T-cell (primary cell): ENCODE results near the gene KIAA1671. TPM values are rescaled to one million over a fixed set of nuclear protein-coding genes. Genes with fewer than 3 reads are reported as not detected.

Experiments
- ATAC-seq, 4 experiments: fragments of 200-7000 bp in 3 of 4; fragments of 150-1000 bp in 1 of 4; cut with Tn5 transposase; replicated peaks in 1 of 4; 1 replicate in 3 of 4; 2 replicates in 1 of 4; pipeline ENCODE4 v1.10.0; 2021; ENCODE audit warnings: moderate library complexity in 3 of 4, mild to moderate bottlenecking in 2 of 4, moderate number of reproducible peaks in 1 of 4
- CTCF ChIA-PET, 2 donors: fragments of 300-600 bp; sonication (Branson Sonifier 250); formaldehyde crosslinking; loops; one replicate each; lab custom pipeline; 2022; ENCODE audit warnings: antibody characterized with exemption in 2 of 2; lab: Charles Lee
- POLR2A ChIA-PET, 2 donors: fragments of 300-600 bp; sonication (Branson Sonifier 250); formaldehyde crosslinking; loops; one replicate each; lab custom pipeline; 2022; ENCODE audit warnings: antibody characterized with exemption in 2 of 2; lab: Charles Lee
- DNase-seq, 35 experiments: peaks; one replicate each; pipeline versions ENCODE4 v3.0.0 to v3.0.0-alpha.2; 2013 to 2023
- H3K27ac ChIP-seq: one replicate; pipeline ENCODE4 v1.5.1; 2013; ENCODE audit warnings: low read length
- H3K27me3 ChIP-seq, 2 experiments: replicated peaks in 1 of 2; 1 replicate in 1 of 2; 2 replicates in 1 of 2; pipeline versions ENCODE4 v1.6.1 to v1.7.0; 2013; ENCODE audit warnings: low read length in 1 of 2, mixed read lengths in 1 of 2; ENCODE audit not compliant: control insufficient read depth in 2 of 2, insufficient read depth in 2 of 2; ENCODE audit errors: extremely low read depth in 1 of 2
- H3K36me3 ChIP-seq, 2 donors: 1 replicate in 1 of 2; 2 replicates in 1 of 2; pipeline versions ENCODE4 v1.6.1 to v1.7.0; 2013; ENCODE audit warnings: low read length in 1 of 2; ENCODE audit not compliant: control insufficient read depth in 2 of 2, insufficient read depth in 1 of 2; ENCODE audit errors: extremely low read depth in 1 of 2
- H3K4me1 ChIP-seq, 2 experiments: 1 replicate in 1 of 2; 2 replicates in 1 of 2; pipeline versions ENCODE4 v1.6.1 to v1.7.0; 2013; ENCODE audit warnings: low read length in 2 of 2, mixed read lengths in 1 of 2; ENCODE audit not compliant: insufficient read depth in 2 of 2, control insufficient read depth in 1 of 2; ENCODE audit errors: extremely low read depth in 1 of 2
- H3K4me3 ChIP-seq, 2 donors: 1 replicate in 1 of 2; 2 replicates in 1 of 2; pipeline versions ENCODE4 v1.5.1 to v1.7.0; 2013; ENCODE audit warnings: mild to moderate bottlenecking in 2 of 2, low read length in 1 of 2, moderate library complexity in 1 of 2; ENCODE audit not compliant: control insufficient read depth in 1 of 2; ENCODE audit errors: extremely low read depth in 1 of 2
- H3K9me3 ChIP-seq: 2 replicates; pipeline ENCODE4 v1.7.0; 2013
- H3K27ac Mint-ChIP-seq, 2 donors: one replicate each; pipeline ENCODE4 v1.8.0; 2020 to 2021; ENCODE audit warnings: mild to moderate bottlenecking in 2 of 2, mixed read lengths in 2 of 2
- H3K27me3 Mint-ChIP-seq, 2 donors: one replicate each; pipeline ENCODE4 v1.8.0; 2021 to 2022; ENCODE audit warnings: mixed read lengths in 2 of 2
- H3K36me3 Mint-ChIP-seq: one replicate; pipeline ENCODE4 v1.8.0; 2021; ENCODE audit warnings: mixed read lengths
- H3K4me1 Mint-ChIP-seq, 3 donors: one replicate each; pipeline ENCODE4 v1.8.0; 2020 to 2022; ENCODE audit warnings: mixed read lengths in 3 of 3, mild to moderate bottlenecking in 1 of 3
- H3K4me3 Mint-ChIP-seq, 3 donors: one replicate each; pipeline ENCODE4 v1.8.0; 2020 to 2022; ENCODE audit warnings: mild to moderate bottlenecking in 3 of 3, mixed read lengths in 3 of 3, moderate library complexity in 3 of 3
- H3K9me3 Mint-ChIP-seq, 3 donors: one replicate each; pipeline ENCODE4 v1.8.0; 2020 to 2022; ENCODE audit warnings: mixed read lengths in 3 of 3
- WGBS: methylation state at CpG from one replicate; pipeline ENCODE4 v1.1.5; 2013; ENCODE audit warnings: missing lambda C conversion rate; ENCODE audit not compliant: insufficient coverage; 5-methylcytosine and 5-hydroxymethylcytosine counted together
- total RNA-seq, 35 experiments: library from RNA in 6 of 35; stranded (reverse) in 6 of 35; fragments of 120-200 nt in 1 of 35; gene quantifications; one replicate each; pipeline versions ENCODE4 v1.2.1 to v1.2.4 and lab custom pipeline; 2013 to 2026

The KIAA1671 gene
- total RNA-seq, 5 donors from 2014 or later (not counting 1 experiment from before 2014, with no cell fraction given) = 5.1 to 20.3 (median 9.0) TPM

- Histone ChIP-seq H3K9me3 (no peaks in the 10 kb centered on the region), H3K27ac (no peak overlapping the region), H3K27me3 (no peaks in the 10 kb centered on the region), H3K4me1 (no peaks in the 10 kb centered on the region), H3K36me3 (peaks cover 11 to 22% of the 10 kb centered on the region in 2 donors), H3K4me3 (no peak overlapping the region)
- H3K4me3 Mint-ChIP-seq = no peak overlapping the region
- ChIA-PET POLR2A (no interaction called here), CTCF (interaction anchor here in 1 of 2 donors (0.6 kb wide), 1 partner anchor 27 kb away, joined by 4 read pairs; no protein-coding TSS in a partner anchor)
- H3K36me3 Mint-ChIP-seq = peaks cover 35% of the 10 kb centered on the region
- DNase-seq (no peak), ATAC-seq (no peak)
- 93% methylated on average over 5 of the region's 5 CpGs for WGBS
- no peaks in the 10 kb centered on the region for H3K4me1 Mint-ChIP-seq
- H3K27ac Mint-ChIP-seq = no peak overlapping the region
- H3K27me3 Mint-ChIP-seq = no peaks in the 10 kb centered on the region
- H3K9me3 Mint-ChIP-seq = no peaks in the 10 kb centered on the region
These were observed 243.8 kb downstream of the KIAA1671 start for GRCh38 chr22:25196326-25196725.

- H3K4me1 ChIP-seq = no peaks in the 10 kb centered on the region
- peaks cover 32% of the 10 kb centered on the region for H3K36me3 Mint-ChIP-seq
- ChIA-PET POLR2A (interaction anchor here in 1 of 2 donors (0.6 kb wide), 1 partner anchor 9 kb away, joined by 7 read pairs; no protein-coding TSS in a partner anchor), CTCF (no interaction called here)
- H3K36me3 ChIP-seq = peaks cover 9 to 17% of the 10 kb centered on the region in 2 donors
- H3K27me3 Mint-ChIP-seq = no peaks in the 10 kb centered on the region
- H3K9me3 Mint-ChIP-seq = no peaks in the 10 kb centered on the region
- H3K27ac Mint-ChIP-seq = no peak overlapping the region
- no peaks in the 10 kb centered on the region for H3K27me3 ChIP-seq
- WGBS = 92% methylated on average over 3 of the region's 4 CpGs
- no peaks in the 10 kb centered on the region for H3K4me1 Mint-ChIP-seq
- no peak overlapping the region for H3K4me3 ChIP-seq
- no peaks in the 10 kb centered on the region for H3K9me3 ChIP-seq
- H3K4me3 Mint-ChIP-seq = no peak overlapping the region
- no peak for ATAC-seq
- no peak for DNase-seq
- H3K27ac ChIP-seq = no peak overlapping the region
These were observed 244.8 kb downstream of the KIAA1671 start for GRCh38 chr22:25197340-25197739.

GRCh38 chr22:25199731-25200520 is 247.4 kb downstream of the KIAA1671 start, which contains the start of gene CRYBB3:
TSS of gene CRYBB3 (plus strand) at chr22:25199858. CDS start at chr22:25201397, 1,539 bp downstream.
- H3K4me1 ChIP-seq = no peaks in the 10 kb centered on the region
- Mint-ChIP-seq H3K4me3 (no peak within 1 kb of the TSS), H3K36me3 (peaks cover 15% of the 10 kb centered on the region), H3K27ac (no peak within 1 kb of the TSS), H3K4me1 (no peaks in the 10 kb centered on the region), H3K27me3 (no peaks in the 10 kb centered on the region), H3K9me3 (no peaks in the 10 kb centered on the region)
- no peak within 1 kb of the TSS for H3K27ac ChIP-seq
- H3K9me3 ChIP-seq = no peaks in the 10 kb centered on the region
- H3K4me3 ChIP-seq = no peak within 1 kb of the TSS
- DNase-seq (no peak), ATAC-seq (no peak)
- peaks cover 0 to 5% of the 10 kb centered on the region in 2 donors for H3K36me3 ChIP-seq
- 81% methylated on average over 17 of the region's 17 CpGs for WGBS
- POLR2A ChIA-PET = no interaction called here
- no peaks in the 10 kb centered on the region for H3K27me3 ChIP-seq
- CTCF ChIA-PET = no interaction called here

- H3K36me3 Mint-ChIP-seq = peaks cover 13% of the 10 kb centered on the region
- H3K27me3 Mint-ChIP-seq = no peaks in the 10 kb centered on the region
- Histone ChIP-seq H3K27ac (no peak overlapping the region), H3K4me1 (no peaks in the 10 kb centered on the region), H3K9me3 (no peaks in the 10 kb centered on the region), H3K27me3 (no peaks in the 10 kb centered on the region), H3K4me3 (no peak overlapping the region), H3K36me3 (peaks cover 0 to 5% of the 10 kb centered on the region in 2 donors)
- no peaks in the 10 kb centered on the region for H3K9me3 Mint-ChIP-seq
- WGBS = 57% methylated on average over 6 of the region's 7 CpGs
- no peak overlapping the region for H3K27ac Mint-ChIP-seq
- POLR2A ChIA-PET = no interaction called here
- H3K4me1 Mint-ChIP-seq = no peaks in the 10 kb centered on the region
- ATAC-seq (no peak), DNase-seq (no peak)
- CTCF ChIA-PET = interaction anchor here in 1 of 2 donors (0.5 to 1.0 kb wide), 2 partner anchors 10 to 119 kb away, joined by 3 to 10 read pairs; no protein-coding TSS in a partner anchor
- H3K4me3 Mint-ChIP-seq = no peak overlapping the region
These were observed 248.5 kb downstream of the KIAA1671 start for GRCh38 chr22:25200967-25201366.

DNA sequence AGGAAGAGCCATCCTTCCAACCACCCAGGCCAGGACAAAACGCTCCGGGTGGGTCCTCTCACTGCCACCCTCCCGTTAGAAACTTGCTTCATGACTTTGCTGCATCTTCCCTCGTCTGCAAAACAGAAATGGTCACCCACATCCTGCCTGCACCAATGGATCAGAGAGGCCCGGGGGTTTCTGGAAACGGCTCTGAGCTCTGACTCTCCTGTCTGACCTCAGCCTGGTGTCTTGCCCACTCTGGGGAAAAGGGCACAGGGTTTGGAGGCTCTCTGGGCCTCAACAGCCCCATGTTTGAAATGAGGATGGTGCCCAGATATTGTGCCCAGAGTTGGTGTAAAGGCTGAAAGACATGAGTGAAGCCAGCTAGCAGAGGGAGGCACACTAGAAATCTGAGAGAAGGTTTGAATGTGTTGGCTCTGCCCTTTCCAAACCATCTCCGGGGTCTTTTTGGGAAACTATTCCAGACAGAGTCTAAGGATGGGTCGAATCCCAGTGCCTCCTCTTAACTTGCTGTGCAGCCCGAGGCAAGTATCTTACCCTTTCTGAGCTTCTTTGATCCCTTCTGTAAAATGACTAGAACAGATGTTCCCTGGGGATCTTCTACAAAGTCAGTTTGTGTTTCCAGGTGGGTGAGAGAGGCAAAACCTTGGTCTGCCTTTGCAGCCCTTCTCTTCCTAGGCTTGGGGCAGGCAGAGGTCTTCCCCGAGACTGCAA is 249.2 kb downstream of the KIAA1671 start:
- Histone ChIP-seq H3K27ac (no peak overlapping the region), H3K4me3 (no peak overlapping the region), H3K9me3 (no peaks in the 10 kb centered on the region), H3K4me1 (no peaks in the 10 kb centered on the region), H3K36me3 (peaks cover 0 to 5% of the 10 kb centered on the region in 2 donors), H3K27me3 (no peaks in the 10 kb centered on the region)
- no peak for ATAC-seq
- ChIA-PET CTCF (interaction anchor here in 1 of 2 donors (0.6 to 1.0 kb wide), 2 partner anchors 61 to 120 kb away, joined by 3 read pairs; no protein-coding TSS in a partner anchor), POLR2A (no interaction called here)
- Mint-ChIP-seq H3K36me3 (peaks cover 7% of the 10 kb centered on the region), H3K27me3 (no peaks in the 10 kb centered on the region), H3K4me3 (no peak overlapping the region), H3K27ac (no peak overlapping the region), H3K9me3 (no peaks in the 10 kb centered on the region), H3K4me1 (no peaks in the 10 kb centered on the region)
- no peak for DNase-seq
- WGBS = 37% methylated on average over 5 of the region's 10 CpGs

DNA sequence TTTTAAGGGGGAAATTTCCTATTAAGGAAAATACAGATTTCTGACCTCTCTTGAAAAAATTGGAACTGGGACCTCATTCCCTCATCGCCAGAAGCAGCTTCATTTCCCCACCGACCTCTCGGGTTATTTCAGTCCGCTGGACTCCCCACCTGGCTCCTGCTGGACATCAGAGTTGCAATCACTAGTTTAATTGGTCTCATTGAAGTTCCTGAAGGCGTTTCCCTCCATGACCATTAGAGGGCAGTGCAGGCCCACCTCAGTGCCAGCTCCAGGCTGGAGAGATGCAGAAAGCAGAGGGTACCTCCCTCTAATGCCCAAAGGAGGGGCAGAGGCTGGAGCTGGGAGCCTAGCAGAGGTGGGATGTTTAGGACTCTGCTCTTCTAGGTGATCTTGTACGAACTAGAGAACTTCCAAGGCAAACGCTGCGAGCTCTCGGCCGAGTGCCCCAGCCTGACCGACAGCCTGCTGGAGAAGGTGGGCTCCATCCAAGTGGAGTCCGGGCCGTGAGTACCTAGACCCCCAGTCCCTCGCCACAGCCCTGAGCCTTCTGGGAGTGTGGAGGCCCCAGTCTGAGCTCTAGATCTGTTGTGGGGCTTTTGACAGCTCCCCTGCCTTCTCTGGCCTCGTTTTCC is 249.9 kb downstream of the KIAA1671 start:
- H3K27me3 Mint-ChIP-seq = no peaks in the 10 kb centered on the region
- H3K4me1 Mint-ChIP-seq = no peaks in the 10 kb centered on the region
- no peaks in the 10 kb centered on the region for H3K9me3 ChIP-seq
- H3K27ac ChIP-seq = no peak overlapping the region
- 45% methylated on average over 11 of the region's 15 CpGs for WGBS
- peaks cover 4% of the 10 kb centered on the region for H3K36me3 Mint-ChIP-seq
- no peaks in the 10 kb centered on the region for H3K4me1 ChIP-seq
- no peak overlapping the region for H3K4me3 ChIP-seq
- H3K27me3 ChIP-seq = no peaks in the 10 kb centered on the region
- DNase-seq = peak in 31 of 35 experiments; percentile 9 to 68 (median 35)
- H3K27ac Mint-ChIP-seq = no peak overlapping the region
- H3K36me3 ChIP-seq = peaks cover 0 to 3% of the 10 kb centered on the region in 2 donors
- POLR2A ChIA-PET = no interaction called here
- H3K4me3 Mint-ChIP-seq = no peak overlapping the region
- peak in 3 of 4 experiments; percentile 54 to 60 (median 55) for ATAC-seq
- CTCF ChIA-PET = interaction anchor here in 1 of 2 donors (0.6 kb wide), 1 partner anchor 62 kb away, joined by 3 read pairs; no protein-coding TSS in a partner anchor
- no peaks in the 10 kb centered on the region for H3K9me3 Mint-ChIP-seq
